NCI-H510A treated with DMSO at 0.1 percent for 48 hours (cell line): ENCODE results near the gene ZNF37A.
"Not testable (repeated sequence)": the region's sequence is repeated elsewhere in the genome, so short reads cannot be mapped to it uniquely, and the experiment has no call there.

Experiments
- DNase-seq: peaks from one replicate; lab custom pipeline; 2025; lab: John Stamatoyannopoulos, UW

Gene ZNF37A

GRCh38 chr10:38150891-38151463 lies 56.8 kb downstream of the ZNF37A start:
- DNase-seq = not testable (repeated sequence)

DNA sequence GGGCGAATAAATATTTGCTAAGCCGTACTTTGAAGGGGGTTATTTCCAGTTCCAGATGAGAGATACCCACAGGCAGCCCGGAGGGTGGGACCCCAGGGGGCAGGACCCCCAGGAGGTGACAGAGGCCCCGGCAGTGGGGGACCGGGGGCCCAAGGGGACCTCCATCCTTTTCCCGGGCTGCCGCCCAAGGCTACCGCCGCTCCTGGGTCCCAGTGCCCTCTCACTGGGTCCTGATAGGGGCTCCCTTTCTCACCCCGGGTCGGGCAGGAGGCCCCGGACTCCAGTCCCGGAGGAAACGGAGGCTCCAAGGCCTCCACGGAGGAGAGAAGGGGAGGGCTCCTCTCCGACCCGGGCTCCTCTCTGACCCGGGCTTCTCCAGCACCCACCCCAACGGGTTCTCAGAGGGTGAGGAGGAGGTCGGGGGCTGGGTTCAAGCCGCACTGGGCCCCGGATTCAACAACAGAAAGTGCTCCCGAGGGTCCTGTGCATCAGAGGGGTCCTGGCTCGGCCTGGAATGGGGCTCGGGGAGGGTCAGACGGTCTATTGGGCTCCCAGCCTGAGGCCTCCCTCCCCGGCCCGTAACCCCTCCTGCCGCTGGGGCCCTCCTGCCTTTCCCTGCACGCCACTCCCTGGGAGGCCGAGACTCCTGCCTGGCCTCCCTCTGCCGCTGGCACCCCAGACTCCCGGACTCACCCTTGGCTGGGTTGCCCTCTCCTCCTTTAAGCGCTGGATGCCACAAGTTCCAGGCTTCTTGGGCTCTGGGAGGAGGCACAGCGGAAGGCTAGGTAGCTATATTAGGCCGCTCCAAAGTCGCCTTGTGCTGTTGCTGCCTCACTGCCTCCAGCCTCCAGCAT lies 62.5 kb downstream of the ZNF37A start:
- DNase-seq = no peak

GRCh38 chr10:38157270-38157685 lies 63.1 kb downstream of the ZNF37A start:
- peak; percentile 10 for DNase-seq

GRCh38 chr10:38159004-38159403 lies 64.9 kb downstream of the ZNF37A start:
- DNase-seq = no peak

- no peak for DNase-seq
Observed at GRCh38 chr10:38163617-38164016, 69.5 kb downstream of the ZNF37A start.

DNA sequence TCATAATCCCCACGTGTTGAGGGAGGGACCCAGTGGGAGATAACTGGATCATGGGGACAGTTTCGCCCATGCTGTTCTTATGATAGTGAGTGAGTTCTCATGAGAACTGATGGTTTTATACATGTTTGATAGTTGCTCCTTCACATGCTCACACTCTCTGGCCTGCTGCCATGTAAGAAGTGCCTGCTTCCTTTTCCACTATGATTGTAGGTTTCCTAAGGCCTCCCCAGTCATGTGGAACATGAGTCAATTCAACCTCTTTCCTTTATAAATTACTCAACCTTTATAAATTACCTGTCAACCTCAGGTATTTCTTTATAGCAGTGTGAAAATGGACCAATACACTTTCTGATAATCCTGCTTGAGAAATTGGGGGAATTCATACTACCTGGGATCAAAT lies 80.2 kb downstream of the ZNF37A start:
- DNase-seq = no peak

DNA sequence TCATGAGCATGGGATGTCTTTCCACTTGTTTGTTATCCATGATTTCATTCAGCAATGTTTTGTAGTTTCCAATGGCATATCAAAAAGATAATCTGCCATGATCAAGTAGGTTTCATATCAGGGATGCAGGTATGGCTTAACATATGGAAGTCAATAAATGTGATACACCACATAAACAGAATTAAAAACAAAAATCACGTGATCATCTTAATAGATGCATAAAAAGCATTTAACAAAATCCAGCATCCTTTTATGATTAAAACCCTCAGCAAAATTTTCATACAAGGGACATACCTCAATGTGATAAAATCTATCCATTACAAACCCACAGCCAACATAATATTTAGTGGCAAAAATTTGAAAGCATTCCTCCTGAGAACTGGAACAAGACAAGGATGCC lies 90.3 kb downstream of the ZNF37A start:
- no peak for DNase-seq
